ENCODE data around the gene CUL4B.

Gene CUL4B

GRCh38 chrX:120560842-120561633, at the start of gene CUL4B (continued):
- peak; percentile 98 for TF ChIP-seq PATZ1 (tag by site-specific recombination; IDR thresholded peaks at IDR 0.05)
- no peak for TF ChIP-seq HOXA7 (CRISPR knock-in tag; IDR thresholded peaks at IDR 0.05; ENCODE audit: borderline replicate concordance)
- no peak for TF ChIP-seq ZNF26 (tag by site-specific recombination; IDR thresholded peaks at IDR 0.05)
- TF ChIP-seq ZBTB6 (tag by site-specific recombination; IDR thresholded peaks at IDR 0.05) = 0 out of 2 replicates have a peak, but pooled peaks have one; percentile 17
- no peak for TF ChIP-seq ZNF16 (tag by site-specific recombination; IDR thresholded peaks at IDR 0.05; ENCODE audit: low read depth)
- TF ChIP-seq ZNF146 (tag by site-specific recombination; IDR thresholded peaks at IDR 0.05) = no peak
- no peak for TF ChIP-seq ZNF664 (tag by site-specific recombination; IDR thresholded peaks at IDR 0.05)
- no peak for TF ChIP-seq ZNF433 (tag by site-specific recombination; IDR thresholded peaks at IDR 0.05; ENCODE audit: low read depth)
- TF ChIP-seq ZBTB11 (tag by site-specific recombination; conservative IDR thresholded peaks at IDR 0.05; ENCODE audit: low read depth) = peak; percentile 92
- TF ChIP-seq ZBTB1 (tag by site-specific recombination; IDR thresholded peaks at IDR 0.05) = no peak
- TF ChIP-seq ZNF513 (tag by site-specific recombination; IDR thresholded peaks at IDR 0.05) = no peak
- no peak for TF ChIP-seq ZNF404 (tag by site-specific recombination; IDR thresholded peaks at IDR 0.05)
- TF ChIP-seq IKZF3 (tag by site-specific recombination; IDR thresholded peaks at IDR 0.05) = peak; percentile 97
- TF ChIP-seq ZNF654 (tag by site-specific recombination; IDR thresholded peaks at IDR 0.05; ENCODE audit: low read depth) = no peak
- TF ChIP-seq ZNF341 (tag by site-specific recombination; IDR thresholded peaks at IDR 0.05; ENCODE audit: low read depth) = peak; percentile 99
- no peak; the same call in 1 of the 2 replicates for TF ChIP-seq ZBTB20 (tag by site-specific recombination; IDR thresholded peaks at IDR 0.05)
- TF ChIP-seq ZNF792 (tag by site-specific recombination; IDR thresholded peaks at IDR 0.05) = no peak
- no peak for TF ChIP-seq ZNF202 (tag by site-specific recombination; IDR thresholded peaks at IDR 0.05; ENCODE audit: borderline replicate concordance)
- TF ChIP-seq ZNF549 (tag by site-specific recombination; IDR thresholded peaks at IDR 0.05) = no peak
- no peak for TF ChIP-seq ZNF555 (tag by site-specific recombination; conservative IDR thresholded peaks at IDR 0.05)
- TF ChIP-seq ZBTB8A (tag by site-specific recombination; IDR thresholded peaks at IDR 0.05) = peak; percentile 88
- no peak for TF ChIP-seq TCF7L2 (IDR thresholded peaks at IDR 0.05; ENCODE audit: borderline replicate concordance, low read depth, low read length)
- no peak for TF ChIP-seq ZNF280D (tag by site-specific recombination; IDR thresholded peaks at IDR 0.05)
- no peak for TF ChIP-seq RBAK (tag by site-specific recombination; IDR thresholded peaks at IDR 0.05)

Measured in HEK293 (cell line).